ENCODE measurements around the gene KCNA3.

KCNA3 gene
- 0.37 to 26.0 (median 3.8) reads per million in 17 experiments for total RNA-seq

GRCh38 chr1:110674337-110675059 lies at the start of gene KCNA3:
KCNA3 (minus strand) TSS chr1:110674940; CDS start chr1:110674809, 131 bp downstream.
- DNase-seq = peak in 2 of 4 experiments; percentile 47

GRCh38 chr1:110722807-110723206 lies 48.1 kb upstream of the KCNA3 start:
- DNase-seq = peak; percentile 34 to 66 (median 59)

- peak in 3 of 4 experiments; percentile 18 to 22 (median 20) for DNase-seq
Observed at GRCh38 chr1:110719908-110720307, 45.2 kb upstream of the KCNA3 start.

- DNase-seq = no peak
Observed at GRCh38 chr1:110718452-110718851, 43.7 kb upstream of the KCNA3 start.

GRCh38 chr1:110717179-110717578 lies 42.4 kb upstream of the KCNA3 start:
- DNase-seq = no peak

GRCh38 chr1:110714374-110714995 lies 39.7 kb upstream of the KCNA3 start:
- no peak for DNase-seq

GRCh38 chr1:110713221-110713620 lies 38.5 kb upstream of the KCNA3 start:
- DNase-seq = no peak

GRCh38 chr1:110710314-110710713 lies 35.6 kb upstream of the KCNA3 start:
- no peak for DNase-seq

- DNase-seq = peak in 3 of 4 experiments; percentile 50 to 68 (median 65)
Observed at GRCh38 chr1:110708974-110709440, 34.3 kb upstream of the KCNA3 start.

GRCh38 chr1:110707232-110707631 lies 32.5 kb upstream of the KCNA3 start:
- peak; percentile 51 to 74 (median 72) for DNase-seq

GRCh38 chr1:110706621-110707020 lies 31.9 kb upstream of the KCNA3 start:
- DNase-seq = no peak

GRCh38 chr1:110702260-110702659 lies 27.5 kb upstream of the KCNA3 start:
- no peak for DNase-seq

- DNase-seq = no peak
Observed at GRCh38 chr1:110700767-110701166, 26.0 kb upstream of the KCNA3 start.

GRCh38 chr1:110697606-110698005 lies 22.9 kb upstream of the KCNA3 start:
- no peak for DNase-seq

- DNase-seq = no peak
Observed at GRCh38 chr1:110696818-110697217, 22.1 kb upstream of the KCNA3 start.

GRCh38 chr1:110690709-110691365 lies 16.1 kb upstream of the KCNA3 start:
- DNase-seq = peak in 2 of 4 experiments; percentile 20 to 30

GRCh38 chr1:110689868-110690267 lies 15.1 kb upstream of the KCNA3 start:
- DNase-seq = no peak

GRCh38 chr1:110688514-110688913 lies 13.8 kb upstream of the KCNA3 start:
- no peak for DNase-seq

- DNase-seq = no peak
Observed at GRCh38 chr1:110687250-110687649, 12.5 kb upstream of the KCNA3 start.

GRCh38 chr1:110686188-110686587 lies 11.4 kb upstream of the KCNA3 start:
- no peak for DNase-seq

- peak in 3 of 4 experiments; percentile 44 to 51 (median 48) for DNase-seq
Observed at GRCh38 chr1:110684491-110684890, 9.8 kb upstream of the KCNA3 start.

- DNase-seq = no peak
Observed at GRCh38 chr1:110682898-110683297, 8.2 kb upstream of the KCNA3 start.

GRCh38 chr1:110680036-110680735 lies 5.4 kb upstream of the KCNA3 start:
- peak in 2 of 4 experiments; percentile 38 to 49 for DNase-seq

Data from suppressor macrophage (primary cell).